GM12892 (cell line): ENCODE results near the gene NCOA1.
"Not testable (repeated sequence)": the region's sequence is repeated elsewhere in the genome, so short reads cannot be mapped to it uniquely, and the experiment has no call there.

Experiments
- POLR2A ChIP-seq: IDR thresholded peaks from 2 replicates; pipeline ENCODE4 v1.6.1; 2011; ENCODE audit warnings: low read depth, low read length, control low read depth
- TAF1 ChIP-seq: IDR thresholded peaks from 2 replicates; pipeline ENCODE4 v1.6.1; 2011; ENCODE audit warnings: low read depth, mild to moderate bottlenecking, control low read depth, low read length, borderline replicate concordance

DNA sequence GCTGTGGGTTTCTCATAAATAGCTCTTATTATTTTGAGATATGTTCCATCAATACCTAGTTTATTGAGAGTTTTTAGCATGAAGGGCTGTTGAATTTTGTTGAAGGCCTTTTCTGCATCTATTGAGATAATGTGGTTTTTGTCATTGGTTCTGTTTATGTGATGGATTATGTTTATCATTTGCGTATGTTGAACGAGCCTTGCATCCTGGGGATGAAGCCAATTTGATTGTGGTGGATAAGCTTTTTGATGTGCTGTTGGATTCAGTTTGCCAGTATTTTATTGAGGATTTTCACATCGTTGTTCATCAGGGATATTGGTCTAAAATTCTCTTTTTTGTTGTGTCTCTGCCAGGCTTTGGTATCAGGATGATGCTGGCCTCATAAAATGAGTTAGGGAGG, 42.5 kb downstream of the NCOA1 start:
- not testable (repeated sequence) for TF ChIP-seq POLR2A, TAF1
